Measurements from ENCODE around the gene FLYWCH2. TPM values are rescaled to one million over a fixed set of nuclear protein-coding genes. Genes with fewer than 3 reads are reported as not detected.

Gene FLYWCH2
- total and polyA plus RNA-seq, 9 of the 15 experiments (the other 6 are each of a cell fraction or from before 2014, with no cell fraction given) = 0.70 to 55.5 (median 7.6) TPM

DNA sequence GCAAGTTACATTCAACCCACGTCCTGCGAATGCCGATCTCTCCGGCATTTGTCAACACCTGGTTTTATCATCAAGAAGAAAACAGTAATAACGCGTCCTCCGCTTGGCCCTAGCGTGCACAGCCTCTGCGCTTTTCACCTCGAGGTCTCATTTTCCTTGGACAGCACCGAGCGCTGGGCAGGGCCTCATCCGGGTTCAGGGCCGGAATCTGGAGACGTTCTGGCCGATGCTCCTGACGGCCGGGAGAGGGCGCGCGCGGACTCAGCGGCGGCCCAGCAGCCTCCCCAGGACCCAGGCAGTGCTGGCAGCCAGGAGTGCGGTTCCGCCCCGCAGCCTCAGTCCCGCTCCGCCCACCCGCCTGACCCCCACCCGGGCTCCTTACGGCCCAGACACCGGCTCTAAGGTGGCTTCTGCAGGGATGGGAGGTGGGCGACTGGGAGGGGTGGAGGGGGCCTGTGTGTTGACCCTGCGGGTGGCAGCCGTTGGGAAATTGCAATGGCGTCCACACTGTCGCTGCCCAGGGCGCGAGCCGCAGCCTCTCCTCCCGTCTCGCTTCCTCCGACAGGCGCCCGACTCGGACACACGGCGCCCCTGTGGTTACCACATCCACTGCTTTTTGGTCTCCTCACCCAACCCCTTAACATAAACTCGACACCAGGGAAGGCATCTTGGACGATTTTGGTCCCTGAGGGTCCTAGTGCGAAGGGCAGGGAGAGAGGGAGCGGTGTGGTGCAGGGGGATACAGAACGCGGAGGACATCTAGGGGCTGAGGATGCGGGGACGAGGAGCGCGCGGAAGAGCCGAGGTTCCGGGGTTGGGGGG is 21.3 kb downstream of the FLYWCH2 start (continued):
- TF ChIP-seq, protein P1, sequence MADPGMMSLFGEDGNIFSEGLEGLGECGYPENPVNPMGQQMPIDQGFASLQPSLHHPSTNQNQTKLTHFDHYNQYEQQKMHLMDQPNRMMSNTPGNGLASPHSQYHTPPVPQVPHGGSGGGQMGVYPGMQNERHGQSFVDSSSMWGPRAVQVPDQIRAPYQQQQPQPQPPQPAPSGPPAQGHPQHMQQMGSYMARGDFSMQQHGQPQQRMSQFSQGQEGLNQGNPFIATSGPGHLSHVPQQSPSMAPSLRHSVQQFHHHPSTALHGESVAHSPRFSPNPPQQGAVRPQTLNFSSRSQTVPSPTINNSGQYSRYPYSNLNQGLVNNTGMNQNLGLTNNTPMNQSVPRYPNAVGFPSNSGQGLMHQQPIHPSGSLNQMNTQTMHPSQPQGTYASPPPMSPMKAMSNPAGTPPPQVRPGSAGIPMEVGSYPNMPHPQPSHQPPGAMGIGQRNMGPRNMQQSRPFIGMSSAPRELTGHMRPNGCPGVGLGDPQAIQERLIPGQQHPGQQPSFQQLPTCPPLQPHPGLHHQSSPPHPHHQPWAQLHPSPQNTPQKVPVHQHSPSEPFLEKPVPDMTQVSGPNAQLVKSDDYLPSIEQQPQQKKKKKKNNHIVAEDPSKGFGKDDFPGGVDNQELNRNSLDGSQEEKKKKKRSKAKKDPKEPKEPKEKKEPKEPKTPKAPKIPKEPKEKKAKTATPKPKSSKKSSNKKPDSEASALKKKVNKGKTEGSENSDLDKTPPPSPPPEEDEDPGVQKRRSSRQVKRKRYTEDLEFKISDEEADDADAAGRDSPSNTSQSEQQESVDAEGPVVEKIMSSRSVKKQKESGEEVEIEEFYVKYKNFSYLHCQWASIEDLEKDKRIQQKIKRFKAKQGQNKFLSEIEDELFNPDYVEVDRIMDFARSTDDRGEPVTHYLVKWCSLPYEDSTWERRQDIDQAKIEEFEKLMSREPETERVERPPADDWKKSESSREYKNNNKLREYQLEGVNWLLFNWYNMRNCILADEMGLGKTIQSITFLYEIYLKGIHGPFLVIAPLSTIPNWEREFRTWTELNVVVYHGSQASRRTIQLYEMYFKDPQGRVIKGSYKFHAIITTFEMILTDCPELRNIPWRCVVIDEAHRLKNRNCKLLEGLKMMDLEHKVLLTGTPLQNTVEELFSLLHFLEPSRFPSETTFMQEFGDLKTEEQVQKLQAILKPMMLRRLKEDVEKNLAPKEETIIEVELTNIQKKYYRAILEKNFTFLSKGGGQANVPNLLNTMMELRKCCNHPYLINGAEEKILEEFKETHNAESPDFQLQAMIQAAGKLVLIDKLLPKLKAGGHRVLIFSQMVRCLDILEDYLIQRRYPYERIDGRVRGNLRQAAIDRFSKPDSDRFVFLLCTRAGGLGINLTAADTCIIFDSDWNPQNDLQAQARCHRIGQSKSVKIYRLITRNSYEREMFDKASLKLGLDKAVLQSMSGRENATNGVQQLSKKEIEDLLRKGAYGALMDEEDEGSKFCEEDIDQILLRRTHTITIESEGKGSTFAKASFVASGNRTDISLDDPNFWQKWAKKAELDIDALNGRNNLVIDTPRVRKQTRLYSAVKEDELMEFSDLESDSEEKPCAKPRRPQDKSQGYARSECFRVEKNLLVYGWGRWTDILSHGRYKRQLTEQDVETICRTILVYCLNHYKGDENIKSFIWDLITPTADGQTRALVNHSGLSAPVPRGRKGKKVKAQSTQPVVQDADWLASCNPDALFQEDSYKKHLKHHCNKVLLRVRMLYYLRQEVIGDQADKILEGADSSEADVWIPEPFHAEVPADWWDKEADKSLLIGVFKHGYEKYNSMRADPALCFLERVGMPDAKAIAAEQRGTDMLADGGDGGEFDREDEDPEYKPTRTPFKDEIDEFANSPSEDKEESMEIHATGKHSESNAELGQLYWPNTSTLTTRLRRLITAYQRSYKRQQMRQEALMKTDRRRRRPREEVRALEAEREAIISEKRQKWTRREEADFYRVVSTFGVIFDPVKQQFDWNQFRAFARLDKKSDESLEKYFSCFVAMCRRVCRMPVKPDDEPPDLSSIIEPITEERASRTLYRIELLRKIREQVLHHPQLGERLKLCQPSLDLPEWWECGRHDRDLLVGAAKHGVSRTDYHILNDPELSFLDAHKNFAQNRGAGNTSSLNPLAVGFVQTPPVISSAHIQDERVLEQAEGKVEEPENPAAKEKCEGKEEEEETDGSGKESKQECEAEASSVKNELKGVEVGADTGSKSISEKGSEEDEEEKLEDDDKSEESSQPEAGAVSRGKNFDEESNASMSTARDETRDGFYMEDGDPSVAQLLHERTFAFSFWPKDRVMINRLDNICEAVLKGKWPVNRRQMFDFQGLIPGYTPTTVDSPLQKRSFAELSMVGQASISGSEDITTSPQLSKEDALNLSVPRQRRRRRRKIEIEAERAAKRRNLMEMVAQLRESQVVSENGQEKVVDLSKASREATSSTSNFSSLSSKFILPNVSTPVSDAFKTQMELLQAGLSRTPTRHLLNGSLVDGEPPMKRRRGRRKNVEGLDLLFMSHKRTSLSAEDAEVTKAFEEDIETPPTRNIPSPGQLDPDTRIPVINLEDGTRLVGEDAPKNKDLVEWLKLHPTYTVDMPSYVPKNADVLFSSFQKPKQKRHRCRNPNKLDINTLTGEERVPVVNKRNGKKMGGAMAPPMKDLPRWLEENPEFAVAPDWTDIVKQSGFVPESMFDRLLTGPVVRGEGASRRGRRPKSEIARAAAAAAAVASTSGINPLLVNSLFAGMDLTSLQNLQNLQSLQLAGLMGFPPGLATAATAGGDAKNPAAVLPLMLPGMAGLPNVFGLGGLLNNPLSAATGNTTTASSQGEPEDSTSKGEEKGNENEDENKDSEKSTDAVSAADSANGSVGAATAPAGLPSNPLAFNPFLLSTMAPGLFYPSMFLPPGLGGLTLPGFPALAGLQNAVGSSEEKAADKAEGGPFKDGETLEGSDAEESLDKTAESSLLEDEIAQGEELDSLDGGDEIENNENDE (IDR thresholded peaks at IDR 0.05; ENCODE audit: low read depth, low read length) = no peak
- TF ChIP-seq ZNF282 (CRISPR knock-in tag; IDR thresholded peaks at IDR 0.05) = no peak
- TF ChIP-seq KDM5B (IDR thresholded peaks at IDR 0.05; ENCODE audit: insufficient replicate concordance, low read depth, low read length) = no peak
- TF ChIP-seq ZNF197 (CRISPR knock-in tag; IDR thresholded peaks at IDR 0.05; ENCODE audit: low read depth) = 0 out of 2 replicates have a peak, but pooled peaks have one; percentile 42
- TF ChIP-seq ZNF780A (CRISPR knock-in tag; IDR thresholded peaks at IDR 0.05) = no peak
- peak; percentile 75 for TF ChIP-seq CCNT2 (IDR thresholded peaks at IDR 0.05; ENCODE audit: borderline replicate concordance, extremely low read depth, insufficient read length, low read depth, low read length)
- TF ChIP-seq ZNF639 (CRISPR knock-in tag; conservative IDR thresholded peaks at IDR 0.05 in 1 of 2, IDR thresholded peaks at IDR 0.05 in 1 of 2) = 0 out of 4 replicates have a peak, but pooled peaks of 1 of the 2 experiments have one; percentile 26
- TF ChIP-seq USF2 (CRISPR knock-in tag; IDR thresholded peaks at IDR 0.05) = no peak
- TF ChIP-seq VEZF1 (CRISPR knock-in tag; IDR thresholded peaks at IDR 0.05) = peak; percentile 57
- peak; percentile 87; the same call in 1 of the 2 replicates for TF ChIP-seq POLR2AphosphoS2 (IDR thresholded peaks at IDR 0.05; ENCODE audit: low read length)
